ENCODE measurements around the gene ATP5F1B. TPM values are rescaled to one million over a fixed set of nuclear protein-coding genes. Genes with fewer than 3 reads are reported as not detected.
A peak's percentile ranks its signal among the peaks of the same experiment; 100 is the strongest.

ATP5F1B gene
- total RNA-seq, 2 donors from 2014 or later: 155 to 179 TPM

DNA sequence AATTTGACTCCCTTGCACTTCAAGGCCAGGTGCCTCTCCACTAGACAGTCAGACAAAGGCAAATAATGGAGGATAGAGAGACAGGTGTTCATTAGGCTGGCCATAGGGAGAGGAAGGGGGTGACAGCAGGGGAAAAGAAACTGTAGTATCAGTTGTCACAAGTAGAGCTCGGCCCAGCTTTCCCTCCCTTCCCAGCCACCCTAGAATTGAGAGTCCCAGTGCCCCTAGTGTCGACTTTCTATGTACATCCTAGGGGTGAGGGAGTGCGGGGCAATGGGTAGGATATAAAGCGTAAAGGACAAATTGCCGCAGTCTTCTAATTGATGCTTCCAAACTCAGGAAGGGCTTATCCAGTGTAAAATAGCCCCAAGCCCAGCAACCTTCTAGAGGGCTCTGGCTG, 54.7 kb downstream of the ATP5F1B start:
- H3K36me3 ChIP-seq (replicated peaks in 1 of 2; ENCODE audit: insufficient read depth in 1 of 2, low read depth in 2 of 2): peaks cover 0 to 6% of the 10 kb centered on the region in 2 donors
- no peak for TF ChIP-seq CTCF (IDR thresholded peaks at IDR 0.05)
- no peak for TF ChIP-seq POLR2A (IDR thresholded peaks at IDR 0.05)
- DNase-seq: no peak
- ATAC-seq: no peak
- no peaks in the 10 kb centered on the region for H3K4me1 ChIP-seq
- intact Hi-C loops (cut with DNase I): no loop called here
- no peaks in the 10 kb centered on the region for H3K9me3 ChIP-seq
- 73 to 75% methylated on average over 5 of the region's 5 CpGs for WGBS, 2 donors
- no peak overlapping the region for H3K4me3 ChIP-seq
- H3K27ac ChIP-seq: no peak overlapping the region
- no peaks in the 10 kb centered on the region for H3K27me3 ChIP-seq

GRCh38 chr12:56590237-56590830, 55.5 kb downstream of the ATP5F1B start:
- ATAC-seq (peak; percentile 27), DNase-seq (no peak)
- peak in 4 of 7 experiments; percentile 20 to 33 (median 25) for TF ChIP-seq CTCF (IDR thresholded peaks at IDR 0.05)
- no peak for TF ChIP-seq POLR2A (IDR thresholded peaks at IDR 0.05)
- no peaks in the 10 kb centered on the region for H3K9me3 ChIP-seq
- no peaks in the 10 kb centered on the region for H3K4me1 ChIP-seq
- no peaks in the 10 kb centered on the region for H3K27me3 ChIP-seq
- H3K27ac ChIP-seq: no peak overlapping the region
- H3K36me3 ChIP-seq (replicated peaks in 1 of 2; ENCODE audit: insufficient read depth in 1 of 2, low read depth in 2 of 2): peaks cover 0 to 4% of the 10 kb centered on the region in 2 donors
- WGBS, 2 donors: 53% methylated on average over 3 of the region's 3 CpGs; no CpG with 5 or more reads in 1 of the 2 donors
- intact Hi-C loops (cut with DNase I): no loop called here
- no peak overlapping the region for H3K4me3 ChIP-seq

GRCh38 chr12:56589783-56590182, 56.0 kb downstream of the ATP5F1B start:
- no peak overlapping the region for H3K27ac ChIP-seq
- ATAC-seq (no peak), DNase-seq (no peak)
- intact Hi-C loops (cut with DNase I): no loop called here
- peaks cover 0 to 4% of the 10 kb centered on the region in 2 donors for H3K36me3 ChIP-seq (replicated peaks in 1 of 2; ENCODE audit: insufficient read depth in 1 of 2, low read depth in 2 of 2)
- H3K27me3 ChIP-seq: no peaks in the 10 kb centered on the region
- no peak for TF ChIP-seq POLR2A (IDR thresholded peaks at IDR 0.05)
- no peak for TF ChIP-seq CTCF (IDR thresholded peaks at IDR 0.05)
- no peak overlapping the region for H3K4me3 ChIP-seq
- H3K9me3 ChIP-seq: no peaks in the 10 kb centered on the region
- WGBS, 2 donors: 87 to 100% methylated on average over 1 of the region's 1 CpG
- no peaks in the 10 kb centered on the region for H3K4me1 ChIP-seq

Small RNAs within 50 kb of the gene (small RNA-seq; reads per million reads assigned to genes)
- gene RN7SL809P: not detected
- gene RNU6-343P: not detected
- 15,062 reads per million, percentile 100 among the genes with 10 or more reads in this experiment for gene SNORD59A

Other genes with a start within 250 kb of the ATP5F1B start
- 1 to 10 TPM; 4.7 to 6.9 TPM for gene TIMELESS, start 196.6 kb downstream of the ATP5F1B start, total RNA-seq
- gene MIP, start 191.3 kb downstream of the ATP5F1B start, total RNA-seq: not detected
- 1 to 10 TPM; 1.6 to 2.1 TPM for gene SPRYD4, start 177.4 kb downstream of the ATP5F1B start, total RNA-seq
- gene GLS2, start 157.8 kb downstream of the ATP5F1B start, total RNA-seq: 10 to 100 TPM; 44.4 to 45.5 TPM
- 10 to 100 TPM in 1 of 2 donors, 1 to 10 TPM in 1; 9.6 to 18.9 TPM for gene RBMS2, start 124.2 kb downstream of the ATP5F1B start, total RNA-seq
- 10 to 100 TPM; 52.7 to 56.8 TPM for gene BAZ2A, start 15.7 kb downstream of the ATP5F1B start, total RNA-seq
- gene PTGES3, start 42.3 kb upstream of the ATP5F1B start, total RNA-seq: 10 to 100 TPM; 27.4 to 56.0 TPM
- 100 to 1,000 TPM; 465 to 734 TPM for gene NACA, start 79.3 kb upstream of the ATP5F1B start, total RNA-seq
- 10 to 100 TPM in 1 of 2 donors, 1 to 10 TPM in 1; 4.4 to 28.0 TPM for gene PRIM1, start 106.3 kb upstream of the ATP5F1B start, total RNA-seq
- 10 to 100 TPM in 1 of 2 donors, not detected in 1; 10.5 TPM for gene HSD17B6, start 117.3 kb upstream of the ATP5F1B start, total RNA-seq